Non-pigmented ciliary epithelial cell (primary cell): ENCODE data around the gene CCDC32.

Experiments used
- DNase-seq: peaks from one replicate; pipeline ENCODE4 v3.0.0-alpha.2; 2010; ENCODE audit warnings: low read depth

CCDC32 gene

DNA sequence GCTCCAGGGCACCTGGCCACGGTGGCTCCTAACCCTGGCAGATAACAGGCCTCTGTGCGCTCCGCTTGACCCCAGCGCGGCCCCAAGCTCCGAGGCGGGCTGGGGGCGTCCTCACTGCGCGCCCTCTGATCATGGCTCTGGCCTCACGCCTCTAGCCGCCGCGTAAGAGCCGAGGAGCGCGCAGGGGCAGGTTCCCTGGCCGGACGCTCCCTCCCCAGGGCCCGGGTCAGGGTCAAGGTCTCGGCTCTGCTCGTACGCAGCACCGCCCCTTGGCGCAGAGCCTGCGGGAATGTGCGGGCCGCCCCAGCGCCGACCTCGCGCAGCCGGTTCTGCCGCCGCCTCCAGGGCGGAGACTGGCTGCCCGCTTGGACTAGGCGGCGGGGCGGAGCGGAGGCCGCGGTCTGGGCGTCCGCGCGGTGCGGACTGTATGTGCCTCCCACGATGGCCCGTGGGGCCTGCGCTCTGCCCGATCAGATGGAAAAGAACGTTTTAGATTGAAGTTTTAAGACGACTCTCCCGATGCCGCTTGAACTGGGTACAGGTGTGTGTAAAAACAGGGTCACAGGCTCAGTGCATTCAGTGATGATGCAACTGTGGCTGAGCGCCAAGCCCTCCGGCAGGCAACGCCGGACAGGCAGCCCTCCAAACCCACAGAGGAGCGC lies 53.2 kb downstream of the CCDC32 start:
- no peak for DNase-seq

DNA sequence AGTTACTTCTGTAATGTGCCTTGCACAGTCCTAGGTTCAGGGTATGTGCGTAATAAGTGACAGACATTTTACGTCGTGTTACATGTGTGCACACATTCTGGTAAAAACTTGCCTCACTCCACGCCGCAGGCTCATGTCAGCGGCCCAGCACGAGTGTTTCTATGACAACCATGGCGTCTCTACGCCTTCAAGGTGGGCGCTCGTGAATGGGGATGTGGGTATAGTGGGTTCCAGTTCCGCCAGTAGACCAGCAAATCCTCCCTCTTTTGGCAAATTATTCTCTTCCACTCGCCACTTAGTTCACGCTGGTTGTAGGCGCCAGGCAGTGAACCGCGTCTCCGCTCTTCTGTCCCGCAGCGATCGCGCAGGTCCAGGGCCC lies 53.8 kb downstream of the CCDC32 start:
- DNase-seq: no peak

DNA sequence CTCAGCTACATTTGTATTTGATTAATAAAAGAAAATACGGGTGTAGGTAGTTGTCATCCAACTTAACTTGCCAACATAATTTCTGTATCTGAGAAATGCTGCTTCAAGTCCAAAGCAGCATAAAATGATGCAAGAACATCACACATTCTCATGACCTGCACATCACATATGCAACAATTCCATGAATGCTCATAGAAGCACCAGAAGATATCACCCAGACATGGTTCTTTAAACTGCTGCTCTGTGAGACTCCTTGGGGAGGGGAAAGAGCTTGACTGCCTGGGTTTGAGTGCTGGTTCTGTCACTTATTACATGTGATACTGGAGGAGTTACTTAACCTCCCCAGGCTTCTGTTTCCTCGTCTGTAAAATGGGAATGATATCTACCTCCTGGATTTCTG lies 54.6 kb downstream of the CCDC32 start:
- DNase-seq: no peak

DNA sequence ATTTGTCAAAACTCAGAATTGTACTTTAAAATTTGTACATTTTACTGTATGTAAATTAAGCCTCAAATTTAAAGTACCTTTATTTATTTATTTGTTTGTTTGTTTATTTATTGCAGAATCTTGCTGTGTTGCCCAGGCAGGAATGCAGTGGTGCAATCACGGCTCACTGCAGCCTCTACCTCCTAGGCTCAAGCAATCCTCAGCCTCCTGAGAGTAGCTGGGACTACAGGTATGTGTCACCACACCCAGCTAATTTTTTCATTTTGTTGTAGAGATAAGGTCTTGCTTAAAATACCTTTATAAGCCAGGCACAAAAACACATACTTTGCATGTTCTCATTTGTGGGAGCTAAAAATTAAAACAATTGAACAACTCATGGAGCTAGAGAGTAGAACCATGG lies 56.6 kb downstream of the CCDC32 start:
- no peak for DNase-seq

DNA sequence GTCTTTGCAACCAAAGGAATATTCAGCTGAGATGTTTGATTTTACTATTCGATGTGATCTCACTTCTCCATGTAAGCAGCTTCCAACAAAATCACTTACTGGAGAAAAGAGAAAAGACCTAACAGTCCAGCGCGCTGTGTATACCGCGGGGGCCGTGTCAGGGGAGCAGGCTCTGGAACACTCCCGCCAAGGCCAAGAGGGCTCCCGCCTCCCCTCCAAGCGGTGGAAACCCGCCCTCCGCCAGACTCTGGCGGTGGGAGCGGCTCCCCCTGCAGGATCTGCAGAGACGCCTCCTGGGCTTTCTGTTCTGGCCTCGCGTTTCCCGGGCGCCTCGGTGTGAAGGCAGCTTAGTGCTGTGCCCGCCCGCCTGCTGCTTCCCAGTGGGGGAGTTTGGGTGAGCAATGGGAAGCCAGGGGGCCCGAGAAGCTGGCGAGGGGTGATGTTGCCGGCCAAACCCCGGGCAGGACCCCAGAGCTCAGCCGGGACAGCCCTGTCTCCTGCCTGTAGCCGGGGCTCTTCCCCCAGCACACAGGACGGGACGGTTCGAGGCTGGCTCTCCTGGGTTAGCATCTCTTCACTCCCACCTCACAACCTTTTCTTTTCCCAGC lies 57.8 kb downstream of the CCDC32 start:
- no peak for DNase-seq
